HEK293 (cell line): ENCODE results near the gene TAF1.

Source experiments
- CTCF ChIA-PET: fragments of 350-600 bp; formaldehyde crosslinking; extraction: SDS; loops from one replicate; lab custom pipeline; 2021; ENCODE audit warnings: antibody characterized with exemption; lab: Yijun Ruan, JAX
- POLR2A ChIA-PET: fragments of 300-600 bp; formaldehyde crosslinking; extraction: SDS; loops from one replicate; lab custom pipeline; 2020; ENCODE audit warnings: antibody characterized with exemption, inconsistent platforms; lab: Yijun Ruan, JAX
- H3K27ac ChIP-seq: fragments of 200-500 bp; sonication (Bioruptor generic); 2 replicates; pipeline ENCODE4 v1.5.1; 2014; ENCODE audit warnings: low read depth, low read length, control low read depth, inconsistent platforms; ENCODE audit errors: extremely low read depth
- H3K36me3 ChIP-seq, 2 experiments: fragments of 200-500 bp in 1 of 2; sonication (Bioruptor generic) in 1 of 2; 1 replicate in 1 of 2; 2 replicates in 1 of 2; pipeline ENCODE4 v1.5.1; 2014 to 2017; ENCODE audit warnings: inconsistent platforms in 2 of 2, low read length in 2 of 2; ENCODE audit not compliant: control insufficient read depth in 2 of 2, insufficient read depth in 1 of 2
- H3K4me1 ChIP-seq: fragments of 200-500 bp; sonication (Bioruptor generic); 2 replicates; pipeline ENCODE4 v1.5.1; 2014; ENCODE audit warnings: mild to moderate bottlenecking, low read length, inconsistent platforms; ENCODE audit not compliant: control insufficient read depth, insufficient read depth
- H3K4me3 ChIP-seq: 2 replicates; pipeline ENCODE4 v1.5.1; 2011; ENCODE audit warnings: low read depth, mild to moderate bottlenecking, control low read depth, low read length, moderate library complexity
- H3K9me3 ChIP-seq: fragments of 200-500 bp; sonication (Bioruptor generic); 2 replicates; pipeline ENCODE4 v1.5.1; 2014; ENCODE audit warnings: low read depth, low read length, inconsistent platforms; ENCODE audit not compliant: control insufficient read depth, insufficient read depth
- EGR2 ChIP-seq: fragments of 450-650 bp; formaldehyde crosslinking; IDR thresholded peaks from 2 replicates; pipeline ENCODE4 v1.5.1; 2016; ENCODE audit warnings: low read depth, missing biosample characterization, missing genetic modification characterization
- FEZF1 ChIP-seq: fragments of 450-650 bp; formaldehyde crosslinking; IDR thresholded peaks from 2 replicates; pipeline ENCODE4 v1.5.1; 2016; ENCODE audit warnings: missing biosample characterization, missing genetic modification characterization
- GLI4 ChIP-seq: fragments of 450-650 bp; formaldehyde crosslinking; IDR thresholded peaks from 2 replicates; pipeline ENCODE4 v1.5.1; 2016; ENCODE audit warnings: missing biosample characterization, missing genetic modification characterization
- HOXA7 ChIP-seq: sonication (generic); formaldehyde crosslinking; IDR thresholded peaks from 2 replicates; pipeline ENCODE4 v1.8.1; 2022; ENCODE audit warnings: missing genetic modification reagents, borderline replicate concordance
- KLF9 ChIP-seq: fragments of 450-650 bp; formaldehyde crosslinking; IDR thresholded peaks from 2 replicates; pipeline ENCODE4 v1.5.1; 2016; ENCODE audit warnings: missing biosample characterization, missing genetic modification characterization, low read depth
- ZBTB7A ChIP-seq: fragments of 450-650 bp; formaldehyde crosslinking; IDR thresholded peaks from 2 replicates; pipeline ENCODE4 v1.5.1; 2016; ENCODE audit warnings: low read depth, missing biosample characterization, missing genetic modification characterization
- ZBTB8A ChIP-seq: fragments of 450-650 bp; formaldehyde crosslinking; IDR thresholded peaks from 2 replicates; pipeline ENCODE4 v1.5.1; 2016; ENCODE audit warnings: missing biosample characterization, missing genetic modification characterization
- ZFP41 ChIP-seq: fragments of 450-650 bp; formaldehyde crosslinking; IDR thresholded peaks from 2 replicates; pipeline ENCODE4 v1.5.1; 2016; ENCODE audit warnings: missing biosample characterization, missing genetic modification characterization, borderline replicate concordance
- ZNF174 ChIP-seq: fragments of 450-650 bp; formaldehyde crosslinking; IDR thresholded peaks from 2 replicates; pipeline ENCODE4 v1.5.0; 2017; ENCODE audit warnings: missing biosample characterization, mild to moderate bottlenecking, missing genetic modification characterization
- ZNF266 ChIP-seq: fragments of 450-650 bp; formaldehyde crosslinking; IDR thresholded peaks from 2 replicates; pipeline ENCODE4 v1.5.1; 2016; ENCODE audit warnings: missing biosample characterization, missing genetic modification characterization, low read depth
- ZNF274 ChIP-seq, 2 experiments: fragments of 200-500 bp in 1 of 2; fragments of 450-650 bp in 1 of 2; sonication (Bioruptor generic) in 1 of 2; formaldehyde crosslinking in 1 of 2; IDR thresholded peaks; 2 replicates each; pipeline versions ENCODE4 v1.5.1 to v1.6.1; 2014 to 2016; ENCODE audit warnings: borderline replicate concordance in 1 of 2, inconsistent platforms in 1 of 2, low read length in 1 of 2, missing biosample characterization in 1 of 2, missing genetic modification characterization in 1 of 2
- ZNF302 ChIP-seq: fragments of 450-650 bp; formaldehyde crosslinking; IDR thresholded peaks from 2 replicates; pipeline ENCODE4 v1.5.1; 2016; ENCODE audit warnings: missing biosample characterization, missing genetic modification characterization, low read depth
- ZNF335 ChIP-seq: fragments of 450-650 bp; formaldehyde crosslinking; conservative IDR thresholded peaks from 2 replicates; pipeline ENCODE4 v1.5.1; 2016; ENCODE audit warnings: missing biosample characterization, missing genetic modification characterization
- ZNF350 ChIP-seq: fragments of 450-650 bp; formaldehyde crosslinking; IDR thresholded peaks from 2 replicates; pipeline ENCODE4 v1.5.0; 2017; ENCODE audit warnings: missing biosample characterization, mild to moderate bottlenecking, missing genetic modification characterization
- ZNF362 ChIP-seq: fragments of 450-650 bp; formaldehyde crosslinking; IDR thresholded peaks from 2 replicates; pipeline ENCODE4 v1.5.1; 2016; ENCODE audit warnings: missing biosample characterization, missing genetic modification characterization
- ZNF433 ChIP-seq: fragments of 450-650 bp; formaldehyde crosslinking; IDR thresholded peaks from 2 replicates; pipeline ENCODE4 v1.5.1; 2016; ENCODE audit warnings: missing biosample characterization, missing genetic modification characterization, low read depth
- ZNF48 ChIP-seq: fragments of 450-650 bp; formaldehyde crosslinking; IDR thresholded peaks from 2 replicates; pipeline ENCODE4 v1.5.1; 2016; ENCODE audit warnings: missing biosample characterization, missing genetic modification characterization
- ZNF521 ChIP-seq: fragments of 450-650 bp; formaldehyde crosslinking; IDR thresholded peaks from 2 replicates; pipeline ENCODE4 v1.5.1; 2017; ENCODE audit warnings: missing biosample characterization, mild to moderate bottlenecking, missing genetic modification characterization
- ZNF544 ChIP-seq: fragments of 450-650 bp; formaldehyde crosslinking; IDR thresholded peaks from 2 replicates; pipeline ENCODE4 v1.5.0; 2017; ENCODE audit warnings: missing biosample characterization, missing genetic modification characterization
- ZNF561 ChIP-seq: fragments of 450-650 bp; IDR thresholded peaks from 2 replicates; pipeline ENCODE4 v1.5.1; 2018; ENCODE audit warnings: missing biosample characterization, missing genetic modification characterization, borderline replicate concordance
- ZNF621 ChIP-seq: fragments of 450-650 bp; formaldehyde crosslinking; IDR thresholded peaks from 2 replicates; pipeline ENCODE4 v1.5.1; 2017; ENCODE audit warnings: missing biosample characterization, missing genetic modification characterization
- ZNF624 ChIP-seq: fragments of 450-650 bp; formaldehyde crosslinking; IDR thresholded peaks from 2 replicates; pipeline ENCODE4 v1.5.1; 2017; ENCODE audit warnings: missing biosample characterization, missing genetic modification characterization
- ZNF701 ChIP-seq: fragments of 450-650 bp; formaldehyde crosslinking; IDR thresholded peaks from 2 replicates; pipeline ENCODE4 v1.5.1; 2016; ENCODE audit warnings: missing biosample characterization, missing genetic modification characterization
- ZNF792 ChIP-seq: fragments of 450-650 bp; formaldehyde crosslinking; IDR thresholded peaks from 2 replicates; pipeline ENCODE4 v1.5.1; 2016; ENCODE audit warnings: missing biosample characterization, missing genetic modification characterization
- ZNF843 ChIP-seq: fragments of 450-650 bp; formaldehyde crosslinking; IDR thresholded peaks from 2 replicates; pipeline ENCODE4 v1.5.1; 2016; ENCODE audit warnings: missing biosample characterization, missing genetic modification characterization
- TF ChIP-seq, protein P1 (sequence below): fragments of 450-650 bp; formaldehyde crosslinking; IDR thresholded peaks from 2 replicates; pipeline ENCODE4 v1.5.1; 2016; ENCODE audit warnings: missing biosample characterization, missing genetic modification characterization

Gene TAF1

DNA sequence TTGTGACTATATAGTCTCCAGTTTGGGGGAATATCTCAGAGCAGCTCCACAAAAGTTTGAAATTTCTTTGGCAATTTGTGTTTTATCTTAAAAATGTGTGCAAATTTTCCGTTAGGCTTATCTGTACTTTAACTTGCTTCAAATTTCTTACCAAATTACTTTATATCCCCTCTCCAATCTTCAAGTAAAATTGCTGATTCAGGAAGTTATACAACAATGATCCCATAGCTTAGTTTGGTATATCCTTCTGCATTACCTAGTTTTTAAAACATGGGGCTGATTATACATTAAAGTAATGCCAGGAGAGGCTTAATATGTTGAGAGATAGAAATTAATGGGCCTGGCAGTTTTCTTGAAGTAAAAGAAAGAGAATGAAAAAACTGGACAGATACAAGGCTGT is 66.6 kb downstream of the TAF1 start (continued):
- TF ChIP-seq, protein P1, sequence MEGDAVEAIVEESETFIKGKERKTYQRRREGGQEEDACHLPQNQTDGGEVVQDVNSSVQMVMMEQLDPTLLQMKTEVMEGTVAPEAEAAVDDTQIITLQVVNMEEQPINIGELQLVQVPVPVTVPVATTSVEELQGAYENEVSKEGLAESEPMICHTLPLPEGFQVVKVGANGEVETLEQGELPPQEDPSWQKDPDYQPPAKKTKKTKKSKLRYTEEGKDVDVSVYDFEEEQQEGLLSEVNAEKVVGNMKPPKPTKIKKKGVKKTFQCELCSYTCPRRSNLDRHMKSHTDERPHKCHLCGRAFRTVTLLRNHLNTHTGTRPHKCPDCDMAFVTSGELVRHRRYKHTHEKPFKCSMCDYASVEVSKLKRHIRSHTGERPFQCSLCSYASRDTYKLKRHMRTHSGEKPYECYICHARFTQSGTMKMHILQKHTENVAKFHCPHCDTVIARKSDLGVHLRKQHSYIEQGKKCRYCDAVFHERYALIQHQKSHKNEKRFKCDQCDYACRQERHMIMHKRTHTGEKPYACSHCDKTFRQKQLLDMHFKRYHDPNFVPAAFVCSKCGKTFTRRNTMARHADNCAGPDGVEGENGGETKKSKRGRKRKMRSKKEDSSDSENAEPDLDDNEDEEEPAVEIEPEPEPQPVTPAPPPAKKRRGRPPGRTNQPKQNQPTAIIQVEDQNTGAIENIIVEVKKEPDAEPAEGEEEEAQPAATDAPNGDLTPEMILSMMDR (tag by site-specific recombination), result no peak

DNA sequence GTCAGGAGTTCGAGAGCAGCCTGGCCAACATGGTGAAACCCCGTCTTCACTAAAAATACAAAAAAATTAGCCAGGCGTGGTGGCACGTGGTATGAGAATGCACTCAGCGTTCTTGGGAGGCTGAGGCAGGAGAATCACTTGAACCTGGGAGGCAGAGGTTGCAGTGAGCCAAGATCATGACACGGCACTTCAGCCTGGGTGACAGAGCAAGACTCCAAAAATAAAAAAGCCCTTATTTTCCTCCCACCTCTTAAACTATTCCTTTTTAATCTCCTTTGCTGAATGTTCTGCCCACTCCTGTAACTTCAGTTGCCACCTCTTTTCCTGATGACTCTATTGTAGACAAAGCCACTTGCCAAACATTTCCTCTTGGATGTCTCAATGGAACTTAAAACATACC is 72.6 kb downstream of the TAF1 start:
- CTCF ChIA-PET, result no interaction called here
- TF ChIP-seq ZNF843 (tag by site-specific recombination), result no peak
- 0 out of 2 replicates have a peak, but pooled peaks have one; percentile 20 for TF ChIP-seq EGR2 (tag by site-specific recombination)
- H3K36me3 ChIP-seq, result peaks cover 9 to 18% of the 10 kb centered on the region in 2 experiments
- no peaks in the 10 kb centered on the region for H3K4me1 ChIP-seq
- POLR2A ChIA-PET, result no interaction called here
- no peak overlapping the region for H3K4me3 ChIP-seq
- H3K27ac ChIP-seq, result no peak overlapping the region
- no peaks in the 10 kb centered on the region for H3K9me3 ChIP-seq

DNA sequence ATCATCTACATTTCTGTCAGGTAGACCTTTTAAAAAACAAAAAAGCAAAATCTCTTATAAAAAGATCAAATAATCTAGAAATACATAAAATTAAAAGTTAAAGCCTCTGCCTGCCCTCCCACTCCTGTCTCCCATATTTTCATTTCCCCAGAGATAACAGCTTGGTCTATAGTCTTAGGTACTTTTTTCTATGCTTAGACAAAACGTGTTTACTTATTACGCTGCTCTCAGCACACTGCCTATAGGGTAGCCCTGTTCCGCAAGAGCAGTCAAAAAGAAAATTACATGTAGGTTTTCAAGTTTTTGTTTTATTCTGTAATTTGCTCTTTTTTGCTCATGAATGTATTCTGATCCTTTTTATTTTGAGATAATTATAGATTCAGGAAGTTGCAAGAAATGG is 73.3 kb downstream of the TAF1 start:
- POLR2A ChIA-PET, result no interaction called here
- Histone ChIP-seq H3K27ac (no peak overlapping the region), H3K4me1 (no peaks in the 10 kb centered on the region), H3K36me3 (peaks cover 6 to 19% of the 10 kb centered on the region in 2 experiments), H3K4me3 (no peak overlapping the region), H3K9me3 (no peaks in the 10 kb centered on the region)
- TF ChIP-seq ZNF792 (no peak), ZNF274 (IDR thresholded peaks at IDR 0.05; ENCODE audit: low read length) (no peak), ZNF274 (tag by site-specific recombination; IDR thresholded peaks at IDR 0.05; ENCODE audit: borderline replicate concordance) (no peak), ZNF561 (tag by site-specific recombination) (no peak), HOXA7 (CRISPR knock-in tag) (no peak), ZNF433 (tag by site-specific recombination) (no peak), ZNF362 (tag by site-specific recombination) (no peak), ZFP41 (tag by site-specific recombination) (no peak), ZNF621 (tag by site-specific recombination) (no peak), FEZF1 (tag by site-specific recombination) (no peak), ZNF624 (tag by site-specific recombination) (no peak)
- CTCF ChIA-PET, result no interaction called here

GRCh38 chrX:71439896-71440295 is 73.7 kb downstream of the TAF1 start:
- CTCF ChIA-PET, result interaction anchor here (0.6 to 0.7 kb wide), 2 partner anchors 212 to 408 kb away, joined by 3 to 5 read pairs; no protein-coding TSS in a partner anchor

DNA sequence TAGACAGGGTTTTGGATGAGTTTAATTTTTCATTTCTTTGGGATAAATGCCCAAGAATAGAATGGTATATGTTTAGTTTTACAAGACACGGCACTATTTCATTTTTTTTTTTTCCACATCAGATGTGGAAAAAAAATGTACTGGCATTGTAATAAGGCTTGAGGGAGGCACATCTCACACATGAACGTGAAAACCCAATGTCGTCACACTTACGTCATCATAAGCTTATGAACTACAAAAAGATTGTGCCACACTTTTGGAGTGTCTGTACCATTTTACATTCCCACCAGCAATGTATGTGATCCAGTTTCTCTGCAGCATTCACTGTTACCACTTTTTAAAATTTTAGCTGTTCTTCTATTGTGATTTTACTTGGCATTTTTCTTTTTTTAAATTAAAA is 74.2 kb downstream of the TAF1 start:
- Histone ChIP-seq H3K4me3 (no peak overlapping the region), H3K9me3 (no peaks in the 10 kb centered on the region), H3K27ac (no peak overlapping the region), H3K4me1 (no peaks in the 10 kb centered on the region), H3K36me3 (peaks cover 10 to 14% of the 10 kb centered on the region in 2 experiments)
- CTCF ChIA-PET, result interaction anchor here (0.6 to 0.7 kb wide), 2 partner anchors 212 to 409 kb away, joined by 3 to 5 read pairs; no protein-coding TSS in a partner anchor
- TF ChIP-seq ZBTB8A, result no peak
- TF ChIP-seq ZNF701 (tag by site-specific recombination), result no peak
- TF ChIP-seq ZNF266 (tag by site-specific recombination), result no peak
- TF ChIP-seq ZNF302, result no peak
- no peak for TF ChIP-seq ZNF521 (tag by site-specific recombination)
- TF ChIP-seq ZNF48 (tag by site-specific recombination), result no peak
- no peak for TF ChIP-seq ZNF335
- TF ChIP-seq GLI4, result no peak
- no peak for TF ChIP-seq KLF9
- no peak for TF ChIP-seq ZNF544
- POLR2A ChIA-PET, result no interaction called here

More at GRCh38 chrX:71439896-71440295, 73.7 kb downstream of the TAF1 start:
- H3K4me3 ChIP-seq, result no peak overlapping the region
- TF ChIP-seq ZNF350 (tag by site-specific recombination) (no peak), ZNF174 (tag by site-specific recombination) (no peak), ZBTB7A (tag by site-specific recombination) (no peak)
- H3K27ac ChIP-seq, result no peak overlapping the region
- POLR2A ChIA-PET, result no interaction called here
- H3K9me3 ChIP-seq, result no peaks in the 10 kb centered on the region
- H3K36me3 ChIP-seq, result peaks cover 9 to 15% of the 10 kb centered on the region in 2 experiments
- no peaks in the 10 kb centered on the region for H3K4me1 ChIP-seq
